GM12874 (cell line): Measurements from ENCODE around the gene ARL8B.

Experiments
- CTCF ChIP-seq: IDR thresholded peaks from 2 replicates; pipeline ENCODE4 v1.5.1; 2011; ENCODE audit warnings: low read depth, mild to moderate bottlenecking, control low read depth, low read length, moderate library complexity; ENCODE audit not compliant: insufficient read depth

Gene ARL8B

GRCh38 chr3:5098346-5098745 is 23.7 kb upstream of the ARL8B start:
- no peak for TF ChIP-seq CTCF

- no peak for TF ChIP-seq CTCF
Observed at GRCh38 chr3:5102532-5102931, 19.6 kb upstream of the ARL8B start.

- TF ChIP-seq CTCF: no peak
Observed at GRCh38 chr3:5103743-5104142, 18.3 kb upstream of the ARL8B start.

GRCh38 chr3:5105050-5105449 is 17.0 kb upstream of the ARL8B start:
- TF ChIP-seq CTCF: no peak

GRCh38 chr3:5110337-5110736 is 11.8 kb upstream of the ARL8B start:
- no peak for TF ChIP-seq CTCF

- no peak for TF ChIP-seq CTCF
Observed at GRCh38 chr3:5112043-5112442, 10.0 kb upstream of the ARL8B start.

- no peak for TF ChIP-seq CTCF
Observed at GRCh38 chr3:5115506-5116162, 6.5 kb upstream of the ARL8B start.
